Measurements from ENCODE around the gene SLC35F5.

- no peak for TF ChIP-seq TCF12 (IDR thresholded peaks at IDR 0.05; ENCODE audit: low read depth, low read length)
- no peak for TF ChIP-seq NFYB (IDR thresholded peaks at IDR 0.05; ENCODE audit: insufficient read depth, low read depth, low read length)
- TF ChIP-seq CHD2 (IDR thresholded peaks at IDR 0.05; ENCODE audit: borderline replicate concordance, low read depth, low read length), result no peak
- TF ChIP-seq CTCF (IDR thresholded peaks at IDR 0.05 in 2 of 3, conservative IDR thresholded peaks at IDR 0.05 in 1 of 3; ENCODE audit: control insufficient read depth in 2 of 3, extremely low read depth in 1 of 3, insufficient read depth in 1 of 3, low read depth in 3 of 3, low read length in 3 of 3), result peak; percentile 50 to 79 (median 62); a peak in 5 of 6 replicates
- TF ChIP-seq RFX5 (IDR thresholded peaks at IDR 0.05; ENCODE audit: low read depth, low read length), result no peak
- TF ChIP-seq ZBED1 (IDR thresholded peaks at IDR 0.05; ENCODE audit: borderline replicate concordance), result no peak
- TF ChIP-seq SMC3 (IDR thresholded peaks at IDR 0.05; ENCODE audit: borderline replicate concordance, low read length), result peak; percentile 85
- no peak for TF ChIP-seq TAF1 (IDR thresholded peaks at IDR 0.05; ENCODE audit: borderline replicate concordance, low read depth, low read length)
Measured at GRCh38 chr2:113700186-113700841, 56.1 kb downstream of the SLC35F5 start.

Data from GM12878 (cell line).